ENCODE data around the gene AKAP13.

The AKAP13 gene

GRCh38 chr15:85607842-85608241 lies 227.4 kb downstream of the AKAP13 start:
- DNase-seq: no peak

DNA sequence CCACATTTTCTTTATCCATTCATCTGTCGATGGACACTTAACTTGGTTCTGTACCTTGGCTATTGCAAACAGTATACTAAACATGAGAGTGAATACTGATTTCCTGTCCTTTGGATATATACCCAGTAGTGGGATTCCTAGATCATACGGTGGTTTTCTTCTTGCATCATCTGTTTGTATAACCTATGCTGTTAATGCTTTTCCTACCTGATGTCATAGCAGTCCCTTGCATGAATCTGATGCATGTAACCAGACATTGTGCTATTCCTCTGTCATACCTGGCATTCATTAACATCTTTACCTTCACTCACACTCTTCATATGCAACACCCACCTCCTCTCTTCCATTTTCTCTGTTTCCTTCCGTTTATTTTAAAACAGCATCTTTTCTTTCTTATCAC lies 229.1 kb downstream of the AKAP13 start:
- no peak for DNase-seq

DNA sequence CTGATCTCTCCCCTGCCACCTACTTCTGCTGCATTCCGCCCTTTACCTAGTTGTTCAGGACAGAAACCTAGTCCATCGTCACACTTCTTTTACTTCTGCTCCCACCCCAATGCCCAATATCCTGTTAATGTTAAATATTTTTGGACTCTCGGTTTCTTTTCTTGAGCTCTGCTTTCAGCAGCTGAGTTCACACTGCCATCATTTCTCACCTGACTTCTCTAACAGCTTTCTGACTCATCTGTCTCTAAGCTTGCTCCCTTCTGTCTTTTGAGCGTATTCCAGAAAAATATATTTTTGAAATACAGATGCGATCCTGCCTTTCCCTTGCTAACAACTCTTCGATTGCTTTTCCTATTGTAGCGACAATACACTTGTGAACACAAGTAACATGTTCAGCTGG lies 231.0 kb downstream of the AKAP13 start:
- DNase-seq: no peak

- DNase-seq: no peak
Observed at GRCh38 chr15:85614059-85614458, 233.7 kb downstream of the AKAP13 start.

GRCh38 chr15:85615930-85616329 lies 235.5 kb downstream of the AKAP13 start:
- no peak for DNase-seq

DNA sequence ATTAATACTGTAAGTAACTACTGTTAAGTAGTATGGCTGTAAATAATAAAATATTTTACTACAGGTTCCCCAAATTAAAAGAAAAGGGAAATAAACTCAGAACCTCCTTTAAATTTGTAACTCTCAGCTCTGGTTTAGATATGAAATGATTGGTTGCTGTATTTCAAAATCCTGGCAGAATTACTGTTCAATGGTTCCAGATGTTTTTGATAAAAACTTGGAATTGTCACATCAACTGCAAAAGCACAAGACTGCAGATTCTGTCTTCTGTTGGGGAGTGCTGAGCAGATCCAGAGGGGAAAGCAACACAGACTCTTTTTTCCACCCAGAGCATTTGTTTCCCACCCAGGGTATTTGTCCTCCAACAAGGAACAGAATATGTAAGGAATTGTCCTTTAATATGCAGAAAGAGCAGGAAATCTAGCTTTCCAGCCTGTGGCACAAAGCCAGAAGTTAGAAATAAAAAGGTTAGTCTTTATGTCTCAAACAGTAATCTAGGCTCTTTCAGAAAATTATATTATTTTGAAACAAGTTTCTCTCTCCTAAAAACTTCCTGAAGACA lies 236.2 kb downstream of the AKAP13 start:
- DNase-seq: no peak

DNA sequence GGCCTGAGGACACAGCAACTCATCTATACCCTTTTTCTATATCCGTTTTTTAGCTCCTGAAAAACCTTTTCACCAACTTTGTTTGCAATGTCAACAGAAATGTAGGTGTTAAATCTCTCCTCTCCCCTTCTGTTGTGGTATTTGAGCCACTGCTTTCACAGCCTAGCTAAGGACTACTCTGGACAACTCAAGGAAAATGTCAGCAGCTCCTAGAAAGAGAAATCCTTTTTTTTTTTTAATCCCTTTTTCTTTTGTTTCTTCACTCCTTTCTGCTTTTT lies 237.8 kb downstream of the AKAP13 start:
- DNase-seq: no peak

GRCh38 chr15:85618956-85619491 lies 238.6 kb downstream of the AKAP13 start:
- DNase-seq: peak; percentile 28

DNA sequence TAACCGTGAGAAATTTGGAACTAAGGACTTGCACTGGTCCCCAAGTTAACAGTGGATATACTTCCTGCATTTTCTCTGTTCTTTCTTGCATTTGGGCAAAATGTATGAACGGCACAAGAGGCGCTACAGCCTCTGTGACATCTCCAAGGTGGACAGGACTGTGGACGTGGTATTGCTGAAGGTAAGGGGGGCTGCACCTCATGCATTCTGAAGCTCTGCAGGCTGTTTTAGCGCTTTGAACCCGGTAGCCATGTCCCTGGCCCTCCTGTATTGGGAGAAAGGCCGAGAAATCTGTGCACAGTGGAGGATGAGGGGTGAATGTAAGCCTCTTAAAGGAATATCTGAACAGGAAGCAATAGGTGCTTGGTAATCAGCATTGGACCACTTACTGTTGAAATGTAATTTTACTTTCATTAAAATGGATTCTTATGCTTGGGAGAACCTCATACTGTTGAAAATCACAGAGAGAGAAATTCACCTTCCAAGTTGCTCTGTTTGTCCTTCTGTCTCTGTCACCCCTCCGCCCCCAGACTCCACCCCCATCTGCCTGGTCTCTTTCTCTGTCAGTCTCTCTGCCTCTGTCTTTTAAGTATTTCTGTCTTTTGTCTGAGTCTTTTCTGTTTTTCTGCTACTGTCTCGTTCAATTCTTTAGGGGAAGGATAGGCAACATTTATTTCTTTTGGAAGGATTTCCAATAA lies 239.7 kb downstream of the AKAP13 start:
- no peak for DNase-seq

DNA sequence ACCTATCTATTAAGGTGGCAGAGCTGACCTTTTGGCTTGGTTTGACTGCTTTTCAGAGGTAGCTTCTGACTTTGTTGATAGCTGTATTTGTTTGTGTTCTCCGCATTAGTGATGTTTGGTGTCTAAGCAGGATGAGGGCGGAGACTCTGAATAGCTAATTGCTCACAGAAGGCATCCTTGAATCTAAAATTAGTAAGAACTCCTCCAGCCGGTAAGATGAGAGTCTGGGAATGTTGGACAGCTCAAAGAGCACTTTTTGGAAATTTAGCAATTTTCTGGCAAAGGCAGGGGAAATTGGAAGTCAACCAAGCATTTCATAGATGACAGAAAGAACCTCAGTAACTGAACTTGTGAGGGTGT lies 240.3 kb downstream of the AKAP13 start:
- DNase-seq: no peak

- DNase-seq: no peak
Observed at GRCh38 chr15:85621094-85621493, 240.7 kb downstream of the AKAP13 start.

GRCh38 chr15:85622221-85622831 lies 241.9 kb downstream of the AKAP13 start:
- no peak for DNase-seq

GRCh38 chr15:85623315-85624049 lies 243.1 kb downstream of the AKAP13 start:
- DNase-seq: no peak

DNA sequence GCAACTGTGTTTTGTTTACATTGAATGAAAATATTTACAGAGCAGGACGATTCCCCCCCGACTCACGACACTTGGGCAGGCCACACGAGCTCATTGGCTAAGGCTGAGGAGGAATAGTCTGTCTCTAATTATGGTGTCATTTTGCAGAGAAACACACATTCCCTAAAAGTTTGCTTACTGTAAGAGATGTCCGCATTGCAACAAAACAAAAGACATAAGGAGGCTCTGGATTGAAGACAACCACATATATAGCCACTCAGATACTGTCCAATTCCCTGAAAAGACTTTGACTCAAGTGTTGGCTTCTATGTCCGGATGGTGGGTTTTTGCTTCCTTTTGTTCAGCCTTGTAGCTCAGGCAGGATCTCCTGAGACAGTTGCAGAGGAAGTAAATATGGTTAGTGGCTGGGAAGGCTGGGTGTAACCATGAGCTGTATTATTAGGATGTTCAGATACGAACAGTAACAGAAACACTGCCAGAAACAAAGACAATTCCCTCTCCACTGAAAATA lies 243.9 kb downstream of the AKAP13 start:
- no peak for DNase-seq

DNA sequence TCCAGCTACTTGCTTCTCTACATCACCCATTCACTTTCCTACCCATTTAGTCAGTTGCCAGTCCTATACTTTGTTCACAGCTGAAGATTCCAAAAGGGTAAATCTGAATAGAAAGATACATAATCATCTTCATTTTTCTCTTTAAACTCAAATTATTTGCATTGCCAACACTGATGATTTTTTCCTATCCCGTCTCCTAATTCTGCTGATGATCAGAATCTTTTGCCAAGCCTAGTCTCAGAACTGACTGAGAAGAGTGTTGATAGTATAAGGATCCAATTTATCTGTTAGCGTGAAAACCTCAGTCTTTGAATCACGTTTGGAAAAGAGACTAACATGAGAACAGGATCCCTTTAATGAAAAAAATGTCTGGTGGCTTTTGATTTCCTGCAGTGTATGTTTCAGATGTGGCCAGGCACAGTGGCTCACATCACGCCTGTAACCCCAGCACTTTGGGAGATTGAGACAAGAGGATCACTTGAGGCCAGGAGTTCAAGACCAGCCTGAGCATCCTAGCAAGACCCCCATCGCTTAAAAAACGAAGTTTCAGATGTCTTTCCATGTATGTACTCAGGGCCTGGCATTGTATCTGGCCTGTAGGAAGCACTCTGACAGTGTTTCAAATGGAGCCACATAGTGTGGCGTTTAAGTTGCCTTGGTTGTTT lies 244.9 kb downstream of the AKAP13 start:
- no peak for DNase-seq

DNA sequence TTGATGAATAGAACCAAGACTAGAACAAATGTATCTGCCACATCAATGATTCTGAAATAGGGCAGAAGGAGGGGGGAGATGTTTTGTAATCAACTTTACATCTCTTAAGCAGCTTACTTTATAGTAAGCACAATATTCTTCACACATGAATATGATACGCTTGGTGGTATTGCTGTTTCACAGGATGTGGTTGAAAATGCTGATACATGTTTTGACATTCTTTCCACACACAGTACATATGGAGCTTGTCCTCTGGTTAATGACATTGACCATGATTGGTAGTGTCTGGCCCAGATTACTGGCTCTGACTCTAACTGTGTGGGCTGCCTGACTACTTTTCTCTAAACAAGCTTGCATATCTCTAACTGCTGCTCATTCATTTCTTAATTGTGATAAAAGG lies 245.5 kb downstream of the AKAP13 start:
- DNase-seq: no peak

- no peak for DNase-seq
Observed at GRCh38 chr15:85627213-85627935, 247.0 kb downstream of the AKAP13 start.

- DNase-seq: no peak
Observed at GRCh38 chr15:85630311-85630710, 249.9 kb downstream of the AKAP13 start.

GRCh38 chr15:85631018-85631417 lies 250.6 kb downstream of the AKAP13 start:
- DNase-seq: no peak

- no peak for DNase-seq
Observed at GRCh38 chr15:85632014-85632413, 251.6 kb downstream of the AKAP13 start.

DNA sequence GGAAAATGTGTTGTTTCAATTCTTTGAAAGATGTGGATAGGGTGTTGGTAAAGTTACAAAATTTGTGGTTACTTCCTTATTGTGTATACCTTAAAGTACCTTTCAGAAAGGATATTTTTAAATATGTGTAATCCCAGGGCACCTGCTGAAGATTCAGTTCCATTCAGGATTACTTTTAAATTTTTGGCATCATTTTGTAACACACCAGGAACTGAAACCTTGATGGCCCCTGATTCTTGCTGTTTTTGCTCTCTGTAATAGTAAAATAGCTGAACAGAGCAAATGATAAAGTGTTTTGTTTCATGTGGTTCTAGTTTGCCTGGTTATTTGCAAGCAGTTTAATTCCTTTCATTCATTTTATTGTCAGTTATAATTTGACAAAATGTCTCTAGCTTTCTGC lies 253.5 kb downstream of the AKAP13 start:
- no peak for DNase-seq

GRCh38 chr15:85636351-85636750 lies 255.9 kb downstream of the AKAP13 start:
- DNase-seq: no peak

Measured in activated effector memory CD4-positive, alpha-beta T cell treated with Interleukin-2 at 50 U/mL for 16 hours (primary cell).